ENCODE results near the gene SPC24.

- TF ChIP-seq POLR2AphosphoS5 (IDR thresholded peaks at IDR 0.05): no peak
- TF ChIP-seq POLR2A (IDR thresholded peaks at IDR 0.05): no peak
These were observed 40.5 kb downstream of the SPC24 start for GRCh38 chr19:11115042-11115441.

All from breast epithelium (tissue), 3 donors.